A673 (cell line): ENCODE results near the gene GALNT10. TPM values are rescaled to one million over a fixed set of nuclear protein-coding genes. Genes with fewer than 3 reads are reported as not detected.
A peak's percentile ranks its signal among the peaks of the same experiment; 100 is the strongest.

ENCODE experiments used
- BruUV-seq: library from RNA; stranded (reverse); fragments of 400-500 nt; replicated peaks from 2 replicates; lab custom pipeline; 2021; lab: Mats Ljungman, UMichigan
- CTCF ChIA-PET: fragments of 300-600 bp; sonication (Branson Sonifier 250); formaldehyde crosslinking; loops from one replicate; lab custom pipeline; 2022; ENCODE audit warnings: antibody characterized with exemption; lab: Charles Lee
- POLR2A ChIA-PET: fragments of 300-600 bp; sonication (Branson Sonifier 250); formaldehyde crosslinking; loops from one replicate; lab custom pipeline; 2022; ENCODE audit warnings: antibody characterized with exemption; ENCODE audit not compliant: low non-redundant PET; lab: Charles Lee
- DNase-seq: peaks from one replicate; pipeline ENCODE4 v3.0.0-alpha.2; 2015; ENCODE audit warnings: low spot score
- H3K27ac ChIP-seq: fragments of 200-600 bp; sonication (generic); 2 replicates; pipeline ENCODE4 v1.5.1; 2016; ENCODE audit warnings: mixed run types, low read depth, mild to moderate bottlenecking, mixed read lengths, antibody characterized with exemption, low read length; ENCODE audit not compliant: poor library complexity, severe bottlenecking
- H3K27me3 ChIP-seq: fragments of 200-600 bp; sonication (generic); replicated peaks from 2 replicates; pipeline ENCODE4 v1.6.1; 2017; ENCODE audit warnings: mixed run types, low read depth, mild to moderate bottlenecking, mixed read lengths, antibody characterized with exemption, low read length; ENCODE audit not compliant: insufficient read depth, poor library complexity
- H3K36me3 ChIP-seq: fragments of 200-600 bp; sonication (generic); 2 replicates; pipeline ENCODE4 v1.6.1; 2016; ENCODE audit warnings: mixed run types, mild to moderate bottlenecking, mixed read lengths, antibody characterized with exemption, low read length; ENCODE audit not compliant: insufficient read depth, poor library complexity, severe bottlenecking
- H3K4me1 ChIP-seq: fragments of 200-600 bp; sonication (generic); 2 replicates; pipeline ENCODE4 v1.6.1; 2017; ENCODE audit warnings: mixed run types, mild to moderate bottlenecking, mixed read lengths, antibody characterized with exemption, low read length; ENCODE audit not compliant: insufficient read depth, poor library complexity, severe bottlenecking
- H3K4me3 ChIP-seq: fragments of 200-600 bp; sonication (generic); 2 replicates; pipeline ENCODE4 v1.5.1; 2016; ENCODE audit warnings: low read depth, mixed run types, mild to moderate bottlenecking, mixed read lengths, low read length; ENCODE audit not compliant: poor library complexity, severe bottlenecking
- H3K9me3 ChIP-seq: fragments of 200-600 bp; sonication (generic); 2 replicates; pipeline ENCODE4 v1.6.1; 2016; ENCODE audit warnings: mixed run types, low read depth, mild to moderate bottlenecking, mixed read lengths, antibody characterized with exemption, low read length; ENCODE audit not compliant: poor library complexity, severe bottlenecking
- CTCF ChIP-seq: fragments of 300-800, 200-600 bp; sonication (generic); conservative IDR thresholded peaks from 2 replicates; pipeline ENCODE4 v1.5.1; 2017; ENCODE audit warnings: low read depth, mild to moderate bottlenecking, antibody characterized with exemption, low read length, moderate library complexity, mixed read lengths
- EZH2 ChIP-seq: fragments of 200-600 bp; sonication (generic); IDR thresholded peaks from 2 replicates; pipeline ENCODE4 v1.6.1; 2017; ENCODE audit warnings: borderline replicate concordance, low read depth, mild to moderate bottlenecking, mixed read lengths, antibody characterized with exemption, low read length; ENCODE audit not compliant: poor library complexity, severe bottlenecking
- intact Hi-C: fragments of 100-400 bp; cut with micrococcal nuclease; formaldehyde crosslinking; loops from one replicate; pipeline ENCODE4 v1.10.0; 2022; ENCODE audit not compliant: unreplicated experiment
- total RNA-seq: library from RNA; stranded (reverse); gene quantifications from 2 replicates; pipeline ENCODE4 v1.2.3, GENCODE V29; 2021

The GALNT10 gene
- total RNA-seq, 1 experiment from 2014 or later = 17.9 TPM

- H3K4me3 ChIP-seq = no peak overlapping the region
- BruUV-seq = no TSS peak
- H3K27me3 ChIP-seq = no peaks in the 10 kb centered on the region
- no peaks in the 10 kb centered on the region for H3K9me3 ChIP-seq
- no peaks in the 10 kb centered on the region for H3K4me1 ChIP-seq
- no peak for DNase-seq
- TF ChIP-seq EZH2 = no peak
- no peak for TF ChIP-seq CTCF
- H3K27ac ChIP-seq = no peak overlapping the region
- ChIA-PET POLR2A (no interaction called here), CTCF (no interaction called here)
- intact Hi-C loops = no loop called here
- peaks cover 22% of the 10 kb centered on the region for H3K36me3 ChIP-seq
Observed at GRCh38 chr5:154459015-154459414, 268.5 kb downstream of the GALNT10 start.

- BruUV-seq = no TSS peak
- ChIA-PET CTCF (no interaction called here), POLR2A (no interaction called here)
- intact Hi-C loops = no loop called here
- TF ChIP-seq EZH2 = no peak
- no peak for TF ChIP-seq CTCF
- no peaks in the 10 kb centered on the region for H3K4me1 ChIP-seq
- no peaks in the 10 kb centered on the region for H3K9me3 ChIP-seq
- DNase-seq = no peak
- H3K36me3 ChIP-seq = peaks cover 12% of the 10 kb centered on the region
- no peak overlapping the region for H3K27ac ChIP-seq
- H3K4me3 ChIP-seq = no peak overlapping the region
- no peaks in the 10 kb centered on the region for H3K27me3 ChIP-seq
Observed at GRCh38 chr5:154460172-154460571, 269.6 kb downstream of the GALNT10 start.

DNA sequence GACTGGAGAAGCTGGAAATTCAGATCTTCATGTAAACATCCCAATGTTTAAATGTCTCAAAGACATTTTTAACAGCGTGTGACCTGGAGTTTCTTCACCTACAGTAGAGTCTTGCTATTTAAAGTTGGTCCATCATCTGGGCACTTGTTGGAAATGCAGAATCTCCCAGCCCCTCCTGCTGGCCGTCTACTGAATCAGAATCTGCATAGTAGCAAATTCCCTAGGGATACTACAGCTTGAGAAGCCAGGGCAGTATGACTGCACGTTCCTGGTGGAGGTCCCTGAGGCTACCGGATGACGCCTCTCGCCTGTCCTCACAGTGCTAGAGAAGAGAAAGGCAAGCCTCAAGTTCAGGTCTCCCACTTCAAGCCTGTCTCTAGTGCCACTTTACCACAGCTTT is 271.0 kb downstream of the GALNT10 start:
- BruUV-seq = no TSS peak
- intact Hi-C loops = no loop called here
- Histone ChIP-seq H3K36me3 (peaks cover 4% of the 10 kb centered on the region), H3K4me3 (no peak overlapping the region), H3K27me3 (no peaks in the 10 kb centered on the region), H3K9me3 (no peaks in the 10 kb centered on the region), H3K27ac (no peak overlapping the region), H3K4me1 (no peaks in the 10 kb centered on the region)
- ChIA-PET CTCF (interaction anchor here (0.5 to 0.7 kb wide), 2 partner anchors 389 to 511 kb away, joined by 3 to 4 read pairs; no protein-coding TSS in a partner anchor), POLR2A (no interaction called here)
- TF ChIP-seq EZH2 = no peak
- TF ChIP-seq CTCF = peak; percentile 20; the same call in 1 of the 2 replicates
- DNase-seq = peak; percentile 56
